Stomach smooth muscle (tissue), 2 donors: ENCODE results near the gene NPAT.

Source experiments
- H3K27ac ChIP-seq: one replicate; pipeline ENCODE4 v1.7.0; 2013; ENCODE audit warnings: mild to moderate bottlenecking, low read length, inconsistent platforms
- H3K27me3 ChIP-seq, 2 donors: one replicate each; pipeline ENCODE4 v1.7.0; 2013; ENCODE audit warnings: low read length in 2 of 2; ENCODE audit not compliant: insufficient read depth in 2 of 2, control insufficient read depth in 1 of 2
- H3K36me3 ChIP-seq, 2 donors: one replicate each; pipeline ENCODE4 v1.7.0; 2013; ENCODE audit warnings: low read length in 2 of 2; ENCODE audit not compliant: control insufficient read depth in 2 of 2, insufficient read depth in 2 of 2
- H3K4me1 ChIP-seq: one replicate; pipeline ENCODE4 v1.7.0; 2013; ENCODE audit warnings: low read length; ENCODE audit not compliant: control insufficient read depth, insufficient read depth
- H3K4me3 ChIP-seq, 2 donors: one replicate each; pipeline ENCODE4 v1.7.0; 2013; ENCODE audit warnings: low read length in 2 of 2
- H3K9ac ChIP-seq, 2 donors: one replicate each; pipeline ENCODE4 v1.7.0; 2013; ENCODE audit warnings: low read length in 2 of 2, mild to moderate bottlenecking in 1 of 2
- H3K9me3 ChIP-seq, 2 donors: one replicate each; pipeline ENCODE4 v1.7.0; 2013; ENCODE audit warnings: low read length in 2 of 2; ENCODE audit not compliant: control insufficient read depth in 2 of 2
- donor health status: healthy.
- donor health status: Pancreatic carcinoma.

NPAT gene

GRCh38 chr11:108218912-108219783 lies 3.3 kb downstream of the NPAT start:
- Histone ChIP-seq H3K9me3 (no peaks in the 10 kb centered on the region), H3K4me1 (peaks cover 17% of the 10 kb centered on the region), H3K9ac (no peak overlapping the region), H3K4me3 (no peak overlapping the region), H3K27me3 (no peaks in the 10 kb centered on the region), H3K27ac (no peak overlapping the region), H3K36me3 (no peaks in the 10 kb centered on the region)

- no peak overlapping the region for H3K9ac ChIP-seq
- H3K36me3 ChIP-seq, result no peaks in the 10 kb centered on the region
- no peaks in the 10 kb centered on the region for H3K27me3 ChIP-seq
- no peak overlapping the region for H3K4me3 ChIP-seq
- no peaks in the 10 kb centered on the region for H3K9me3 ChIP-seq
- peaks cover 10% of the 10 kb centered on the region for H3K4me1 ChIP-seq
- H3K27ac ChIP-seq, result no peak overlapping the region
Measured at GRCh38 chr11:108218455-108218854, 4.0 kb downstream of the NPAT start.

DNA sequence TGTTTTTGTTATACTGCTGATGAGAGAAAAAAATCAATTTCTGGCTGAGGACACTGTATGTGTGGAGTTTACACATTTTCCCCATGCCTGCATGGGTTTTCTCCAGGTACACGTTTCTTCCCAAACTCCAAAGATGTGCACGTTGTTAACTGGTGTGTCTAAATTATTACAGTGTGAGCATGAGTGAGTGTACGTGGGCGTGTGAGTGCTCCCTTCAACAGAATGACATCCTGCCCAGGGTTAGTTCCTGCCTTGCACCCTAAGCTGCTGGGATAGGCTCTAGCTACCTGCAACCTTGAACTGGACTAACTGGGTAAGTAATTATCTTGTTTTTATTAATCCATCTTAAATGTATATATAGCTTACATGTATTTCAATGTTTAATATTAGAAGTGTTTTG lies 5.5 kb downstream of the NPAT start:
- no peak overlapping the region for H3K4me3 ChIP-seq
- H3K27me3 ChIP-seq, result no peaks in the 10 kb centered on the region
- peaks cover 10% of the 10 kb centered on the region for H3K4me1 ChIP-seq
- no peak overlapping the region for H3K27ac ChIP-seq
- no peaks in the 10 kb centered on the region for H3K36me3 ChIP-seq
- H3K9ac ChIP-seq, result no peak overlapping the region
- H3K9me3 ChIP-seq, result no peaks in the 10 kb centered on the region

- H3K36me3 ChIP-seq, result peaks cover 0 to 5% of the 10 kb centered on the region in 2 donors
Measured at GRCh38 chr11:108213784-108214183, 8.7 kb downstream of the NPAT start.

GRCh38 chr11:108210441-108210840 lies 12.0 kb downstream of the NPAT start:
- H3K4me1 ChIP-seq, result no peaks in the 10 kb centered on the region
- H3K36me3 ChIP-seq, result peaks cover 14 to 18% of the 10 kb centered on the region in 2 donors
- no peak overlapping the region for H3K27ac ChIP-seq

More at GRCh38 chr11:108213784-108214183, 8.7 kb downstream of the NPAT start:
- Histone ChIP-seq H3K9me3 (no peaks in the 10 kb centered on the region), H3K4me3 (no peak overlapping the region), H3K4me1 (no peaks in the 10 kb centered on the region), H3K27ac (no peak overlapping the region), H3K27me3 (no peaks in the 10 kb centered on the region), H3K9ac (no peak overlapping the region)

GRCh38 chr11:108207683-108208060 lies 14.8 kb downstream of the NPAT start:
- Histone ChIP-seq H3K27ac (no peak overlapping the region), H3K9ac (no peak overlapping the region), H3K4me3 (no peak overlapping the region), H3K9me3 (no peaks in the 10 kb centered on the region), H3K4me1 (no peaks in the 10 kb centered on the region), H3K27me3 (no peaks in the 10 kb centered on the region), H3K36me3 (peaks cover 16 to 27% of the 10 kb centered on the region in 2 donors)

More at GRCh38 chr11:108210441-108210840, 12.0 kb downstream of the NPAT start:
- Histone ChIP-seq H3K4me3 (no peak overlapping the region), H3K27me3 (no peaks in the 10 kb centered on the region), H3K9ac (no peak overlapping the region), H3K9me3 (no peaks in the 10 kb centered on the region)

GRCh38 chr11:108206969-108207682 lies 15.3 kb downstream of the NPAT start:
- peaks cover 16 to 27% of the 10 kb centered on the region in 2 donors for H3K36me3 ChIP-seq
- no peaks in the 10 kb centered on the region for H3K9me3 ChIP-seq
- H3K27me3 ChIP-seq, result no peaks in the 10 kb centered on the region

DNA sequence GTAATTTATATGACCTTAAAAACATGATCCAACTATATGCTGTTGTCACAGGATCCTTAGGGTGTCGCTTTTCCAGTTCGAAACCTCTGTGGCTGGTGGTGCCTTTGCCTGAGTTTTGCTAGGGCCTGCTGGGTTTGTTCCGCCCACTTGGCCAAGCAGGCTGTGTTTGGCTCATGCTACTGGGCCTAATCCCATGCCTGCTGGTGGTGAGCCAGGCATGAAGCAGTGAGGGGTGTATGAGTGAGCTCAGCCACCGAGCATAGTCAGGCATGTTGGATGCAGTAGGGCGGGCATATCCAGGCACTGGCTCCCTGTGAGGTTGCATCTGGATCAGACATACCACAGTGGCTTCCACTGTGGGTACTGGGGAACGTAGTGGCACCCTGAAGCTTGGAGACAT lies 16.3 kb downstream of the NPAT start:
- H3K36me3 ChIP-seq, result peaks cover 16 to 27% of the 10 kb centered on the region in 2 donors
- H3K9ac ChIP-seq, result no peak overlapping the region
- no peak overlapping the region for H3K27ac ChIP-seq
- H3K27me3 ChIP-seq, result no peaks in the 10 kb centered on the region
- no peaks in the 10 kb centered on the region for H3K4me1 ChIP-seq
- H3K4me3 ChIP-seq, result no peak overlapping the region
- H3K9me3 ChIP-seq, result no peaks in the 10 kb centered on the region

More at GRCh38 chr11:108206969-108207682, 15.3 kb downstream of the NPAT start:
- Histone ChIP-seq H3K4me3 (no peak overlapping the region), H3K9ac (no peak overlapping the region), H3K27ac (no peak overlapping the region), H3K4me1 (no peaks in the 10 kb centered on the region)

GRCh38 chr11:108204929-108205499 lies 17.4 kb downstream of the NPAT start:
- peaks cover 16 to 22% of the 10 kb centered on the region in 2 donors for H3K36me3 ChIP-seq
- H3K27ac ChIP-seq, result no peak overlapping the region
- H3K9me3 ChIP-seq, result no peaks in the 10 kb centered on the region
- no peaks in the 10 kb centered on the region for H3K4me1 ChIP-seq
- no peak overlapping the region for H3K4me3 ChIP-seq
- no peaks in the 10 kb centered on the region for H3K27me3 ChIP-seq
- no peak overlapping the region for H3K9ac ChIP-seq

DNA sequence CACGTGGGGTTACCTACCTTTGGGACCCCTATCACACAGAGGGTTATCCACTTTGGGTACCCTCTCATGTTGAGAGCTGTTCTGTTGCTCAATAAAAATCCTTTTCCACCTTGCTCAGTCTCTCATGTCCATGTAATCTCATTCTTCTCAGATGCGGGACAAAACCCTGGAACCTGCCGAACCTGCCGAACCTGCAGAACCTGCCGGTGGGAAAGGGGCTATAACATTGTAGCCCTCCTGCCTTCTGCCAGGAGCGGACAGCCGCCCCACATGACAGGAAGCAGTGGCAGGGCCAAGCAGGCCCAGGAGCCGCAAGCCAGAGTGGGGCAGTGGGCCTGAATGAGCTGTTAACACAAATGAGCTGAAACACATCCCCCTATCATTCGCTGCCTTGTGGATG lies 18.1 kb downstream of the NPAT start:
- Histone ChIP-seq H3K9me3 (no peaks in the 10 kb centered on the region), H3K4me3 (no peak overlapping the region), H3K36me3 (peaks cover 16 to 22% of the 10 kb centered on the region in 2 donors), H3K4me1 (no peaks in the 10 kb centered on the region), H3K9ac (no peak overlapping the region), H3K27ac (no peak overlapping the region), H3K27me3 (no peaks in the 10 kb centered on the region)
